ENCODE data around the gene HSPA8.
"Not testable (repeated sequence)": the region's sequence is repeated elsewhere in the genome, so short reads cannot be mapped to it uniquely, and the experiment has no call there.

The HSPA8 gene

GRCh38 chr11:123069908-123070821 lies 8.2 kb upstream of the HSPA8 start:
- no peak for DNase-seq

- DNase-seq: no peak
These were observed 3.7 kb upstream of the HSPA8 start for GRCh38 chr11:123065621-123066020.

- DNase-seq: no peak
These were observed 2.1 kb upstream of the HSPA8 start for GRCh38 chr11:123063826-123064657.

- peak; percentile 54 for DNase-seq
These were observed 1.2 kb upstream of the HSPA8 start for GRCh38 chr11:123062892-123063825.

- DNase-seq: peak; percentile 100
These were observed 389 bp upstream of the HSPA8 start for GRCh38 chr11:123062158-123062891.

- no peak for DNase-seq
These were observed 1.5 kb downstream of the HSPA8 start for GRCh38 chr11:123060277-123061000.

GRCh38 chr11:123059041-123059920 lies 2.7 kb downstream of the HSPA8 start:
- DNase-seq: not testable (repeated sequence)

- no peak for DNase-seq
These were observed 4.2 kb downstream of the HSPA8 start for GRCh38 chr11:123057661-123058305.

GRCh38 chr11:123056835-123057491 lies 5.0 kb downstream of the HSPA8 start:
- no peak for DNase-seq

GRCh38 chr11:123055191-123055901 lies 6.6 kb downstream of the HSPA8 start:
- DNase-seq: no peak

GRCh38 chr11:123054301-123055065 lies 7.5 kb downstream of the HSPA8 start:
- peak; percentile 79 for DNase-seq

GRCh38 chr11:123052901-123053721 lies 8.8 kb downstream of the HSPA8 start:
- DNase-seq: no peak

GRCh38 chr11:123051634-123052033 lies 10.3 kb downstream of the HSPA8 start:
- DNase-seq: no peak

- DNase-seq: no peak
These were observed 10.8 kb downstream of the HSPA8 start for GRCh38 chr11:123051146-123051545.

GRCh38 chr11:123047947-123048293 lies 14.0 kb downstream of the HSPA8 start:
- DNase-seq: no peak

GRCh38 chr11:123047266-123047946 lies 14.5 kb downstream of the HSPA8 start:
- no peak for DNase-seq

Data from COR-L47 (cell line).